Measurements from ENCODE around the gene FKRP.
"Not testable (repeated sequence)": the region's sequence is repeated elsewhere in the genome, so short reads cannot be mapped to it uniquely, and the experiment has no call there.

FKRP gene

GRCh38 chr19:46755853-46756543 is 10.1 kb downstream of the FKRP start:
- in situ Hi-C loops (cut with MboI; ENCODE audit: low sequenced_read_pairs) = no loop called here

DNA sequence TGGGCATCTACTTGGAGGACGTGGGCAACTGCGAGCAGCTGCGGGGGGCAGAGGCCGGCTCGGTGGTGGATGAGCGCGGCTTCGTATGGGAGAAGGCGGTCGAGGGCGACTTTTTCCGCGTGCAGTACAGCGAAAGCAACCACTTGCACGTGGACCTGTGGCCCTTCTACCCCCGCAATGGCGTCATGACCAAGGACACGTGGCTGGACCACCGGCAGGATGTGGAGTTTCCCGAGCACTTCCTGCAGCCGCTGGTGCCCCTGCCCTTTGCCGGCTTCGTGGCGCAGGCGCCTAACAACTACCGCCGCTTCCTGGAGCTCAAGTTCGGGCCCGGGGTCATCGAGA is 10.7 kb downstream of the FKRP start:
- in situ Hi-C loops (cut with MboI; ENCODE audit: low sequenced_read_pairs) = no loop called here

DNA sequence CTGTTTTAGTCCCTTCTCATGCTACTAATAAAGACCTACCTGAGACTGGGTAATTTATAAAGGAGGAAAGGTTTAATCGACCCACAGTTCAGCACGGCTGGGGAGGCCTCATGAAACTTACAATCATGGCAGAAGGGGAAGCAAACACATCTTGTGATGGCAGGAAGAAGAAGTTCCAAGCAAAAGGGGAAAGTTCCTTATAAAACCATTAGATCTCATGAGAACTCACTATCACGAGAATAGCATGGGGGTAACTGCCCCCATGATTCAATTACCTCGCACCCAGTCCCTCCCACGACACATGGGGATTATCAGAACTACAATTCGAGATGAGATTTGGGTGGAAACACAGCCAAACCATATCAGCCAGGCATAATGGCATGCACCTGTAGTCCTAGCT is 13.3 kb downstream of the FKRP start:
- in situ Hi-C loops (cut with MboI; ENCODE audit: low sequenced_read_pairs) = no loop called here

DNA sequence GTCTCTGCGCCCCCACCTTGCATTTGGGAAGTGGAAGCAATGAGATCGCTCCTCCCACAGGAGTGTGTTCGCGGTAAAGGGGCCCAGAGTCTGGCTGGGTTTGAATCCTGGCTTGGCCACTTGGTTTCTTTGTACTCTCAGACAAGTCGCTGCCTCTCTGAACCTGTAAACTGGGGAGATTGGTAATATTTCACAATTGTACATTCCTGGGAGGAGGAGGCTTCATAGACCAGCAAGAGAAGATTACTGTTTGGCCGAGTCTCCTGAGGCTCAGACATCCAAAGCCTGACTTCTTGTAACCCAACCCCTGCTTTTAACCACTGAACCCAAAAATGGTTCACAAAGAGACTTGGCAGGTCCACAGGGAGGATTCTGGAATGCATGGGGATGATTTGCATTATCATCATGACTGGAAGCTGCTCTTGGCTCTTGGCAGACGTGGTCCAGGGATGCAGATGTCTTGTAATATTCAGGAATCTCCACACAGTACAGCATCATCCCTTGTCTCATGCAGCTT is 14.0 kb downstream of the FKRP start:
- in situ Hi-C loops (cut with MboI; ENCODE audit: low sequenced_read_pairs) = no loop called here

GRCh38 chr19:46760363-46760762 is 14.5 kb downstream of the FKRP start:
- in situ Hi-C loops (cut with MboI; ENCODE audit: low sequenced_read_pairs) = no loop called here

GRCh38 chr19:46760897-46761296 is 15.0 kb downstream of the FKRP start:
- in situ Hi-C loops (cut with MboI; ENCODE audit: low sequenced_read_pairs) = not testable (repeated sequence)

DNA sequence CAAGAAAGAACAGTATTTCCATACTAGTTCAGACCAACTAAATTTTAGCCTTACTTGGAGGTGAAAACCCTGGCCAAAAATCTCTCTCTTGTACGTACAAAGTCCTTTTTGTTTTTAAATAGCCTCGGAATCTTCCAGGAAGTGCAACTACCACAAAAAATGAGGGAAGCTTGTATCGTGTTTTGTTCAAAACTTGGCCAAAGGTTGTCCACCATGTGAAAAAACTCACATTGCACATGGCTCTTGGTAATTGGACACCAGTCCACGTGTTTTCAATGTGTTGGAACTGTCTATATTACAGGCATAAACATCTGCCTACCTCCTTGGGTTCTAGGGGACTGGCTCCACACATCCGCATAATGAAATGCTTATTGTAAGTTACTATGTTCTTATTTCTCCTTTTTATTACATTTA is 15.6 kb downstream of the FKRP start:
- in situ Hi-C loops (cut with MboI; ENCODE audit: low sequenced_read_pairs) = no loop called here

DNA sequence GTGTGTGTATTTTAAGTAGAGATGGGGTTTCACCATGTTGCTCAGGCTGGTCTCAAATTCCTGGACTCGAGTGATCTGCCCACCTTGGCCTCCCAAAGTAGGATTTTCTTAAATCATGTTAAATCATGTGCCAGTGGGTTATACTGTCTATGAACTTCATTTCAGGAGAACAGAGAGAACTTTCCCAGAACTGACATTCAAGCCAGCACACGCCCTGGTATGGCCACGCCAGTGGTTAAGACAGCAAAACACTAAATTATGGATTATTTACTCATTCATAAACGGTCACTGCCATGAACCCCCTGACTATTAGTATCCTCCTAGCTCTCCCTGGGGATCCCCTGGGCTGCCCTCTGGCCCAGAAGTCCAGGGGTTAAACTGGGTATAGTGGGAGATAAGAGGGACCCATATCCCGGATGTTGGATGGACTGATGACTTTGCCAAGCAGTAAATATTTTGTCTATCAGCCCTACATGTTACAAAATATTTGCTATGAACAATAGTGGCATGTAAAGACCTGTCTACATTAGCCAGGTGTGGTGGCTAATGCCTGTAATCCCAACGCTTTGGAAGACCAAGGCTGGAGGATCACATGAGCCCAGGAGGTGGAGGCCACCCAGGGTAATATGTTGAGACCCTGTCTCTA is 16.5 kb downstream of the FKRP start:
- in situ Hi-C loops (cut with MboI; ENCODE audit: low sequenced_read_pairs) = no loop called here

DNA sequence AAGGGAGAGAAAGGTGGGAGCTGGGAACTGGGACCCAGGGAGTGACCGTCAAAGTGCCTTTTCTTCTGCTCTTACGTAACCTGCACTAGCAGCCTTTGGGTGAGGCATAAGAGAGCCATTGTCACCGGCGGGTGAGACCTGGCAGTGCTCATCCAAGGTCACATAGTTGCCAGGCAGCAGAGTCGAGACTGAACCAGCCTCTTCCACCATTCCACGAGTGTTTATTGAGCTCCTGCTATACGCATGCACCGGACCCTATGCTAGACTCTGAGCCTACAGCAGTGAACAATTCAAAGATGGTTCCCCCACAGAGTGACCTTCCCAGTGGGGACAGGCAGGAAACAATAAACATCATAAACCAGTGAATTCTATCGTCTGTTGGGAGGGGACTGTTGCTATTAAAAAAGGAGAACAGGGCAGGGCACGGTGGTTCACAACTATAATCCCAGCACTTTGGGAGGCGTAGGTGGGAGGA is 19.0 kb downstream of the FKRP start:
- in situ Hi-C loops (cut with MboI; ENCODE audit: low sequenced_read_pairs) = no loop called here

GRCh38 chr19:46766569-46767317 is 20.9 kb downstream of the FKRP start:
- in situ Hi-C loops (cut with MboI; ENCODE audit: low sequenced_read_pairs) = no loop called here

- in situ Hi-C loops (cut with MboI; ENCODE audit: low sequenced_read_pairs) = not testable (repeated sequence)
Observed at GRCh38 chr19:46768746-46769145, 22.9 kb downstream of the FKRP start.

DNA sequence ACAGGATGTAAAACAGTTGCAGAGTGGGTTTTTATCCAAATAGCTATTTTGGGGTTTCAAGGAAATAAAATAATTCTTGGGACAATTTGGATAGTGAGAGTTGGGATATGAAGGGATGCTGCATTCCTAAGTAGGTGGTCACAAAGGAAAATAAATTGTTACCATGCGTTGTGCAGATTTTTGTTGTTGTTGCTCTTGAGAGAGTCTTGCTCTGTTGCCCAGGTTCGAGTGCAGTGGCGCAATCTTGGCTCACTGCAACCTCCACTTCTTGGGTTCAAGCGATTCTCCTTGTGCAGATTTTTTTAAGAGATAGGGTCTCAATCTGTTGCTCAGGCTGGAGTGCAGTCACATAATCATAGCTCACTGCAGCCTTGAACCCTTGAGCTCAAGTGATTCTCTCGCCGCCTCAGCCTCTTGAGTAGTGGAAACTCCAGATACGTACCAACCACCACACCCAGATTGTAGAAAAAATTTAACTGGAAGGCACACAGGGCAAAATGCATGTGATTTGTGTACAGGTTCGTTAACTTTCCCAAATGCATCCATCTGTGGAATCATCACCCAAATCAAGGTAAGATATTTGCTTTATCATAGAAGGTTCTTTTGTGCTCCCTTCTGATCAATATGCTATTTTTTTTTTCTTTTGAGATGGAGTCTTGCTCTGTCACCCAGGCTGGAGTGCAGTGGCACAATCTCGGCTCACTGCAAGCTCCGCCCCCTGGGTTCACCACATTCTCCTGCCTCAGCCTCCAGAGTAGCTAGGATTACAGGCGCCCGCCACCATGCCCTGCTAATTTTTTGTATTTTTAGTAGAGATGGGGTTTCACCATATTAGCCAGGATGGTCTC is 26.5 kb downstream of the FKRP start:
- in situ Hi-C loops (cut with MboI; ENCODE audit: low sequenced_read_pairs) = no loop called here

DNA sequence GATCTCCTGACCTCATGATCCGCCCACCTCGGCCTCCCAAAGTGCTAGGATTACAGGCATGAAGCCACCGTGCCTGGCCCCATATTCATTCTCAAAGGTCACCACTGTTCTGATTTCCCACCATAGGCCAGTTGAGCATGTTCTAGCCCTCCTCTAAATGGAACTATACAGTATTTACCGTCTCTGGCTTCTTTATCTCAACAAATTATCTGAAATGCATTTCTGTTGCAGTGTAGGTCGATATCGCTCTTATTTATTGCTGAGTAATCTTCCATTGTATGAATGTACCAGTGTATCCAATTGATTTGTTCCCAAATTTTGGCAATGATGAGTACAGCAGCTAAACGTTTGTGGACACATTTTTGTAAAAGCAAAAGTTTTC is 27.2 kb downstream of the FKRP start:
- in situ Hi-C loops (cut with MboI; ENCODE audit: low sequenced_read_pairs) = no loop called here

- in situ Hi-C loops (cut with MboI; ENCODE audit: low sequenced_read_pairs) = no loop called here
Observed at GRCh38 chr19:46775642-46776258, 29.9 kb downstream of the FKRP start.

GRCh38 chr19:46776927-46777911 is 31.4 kb downstream of the FKRP start:
- in situ Hi-C loops (cut with MboI; ENCODE audit: low sequenced_read_pairs) = no loop called here

DNA sequence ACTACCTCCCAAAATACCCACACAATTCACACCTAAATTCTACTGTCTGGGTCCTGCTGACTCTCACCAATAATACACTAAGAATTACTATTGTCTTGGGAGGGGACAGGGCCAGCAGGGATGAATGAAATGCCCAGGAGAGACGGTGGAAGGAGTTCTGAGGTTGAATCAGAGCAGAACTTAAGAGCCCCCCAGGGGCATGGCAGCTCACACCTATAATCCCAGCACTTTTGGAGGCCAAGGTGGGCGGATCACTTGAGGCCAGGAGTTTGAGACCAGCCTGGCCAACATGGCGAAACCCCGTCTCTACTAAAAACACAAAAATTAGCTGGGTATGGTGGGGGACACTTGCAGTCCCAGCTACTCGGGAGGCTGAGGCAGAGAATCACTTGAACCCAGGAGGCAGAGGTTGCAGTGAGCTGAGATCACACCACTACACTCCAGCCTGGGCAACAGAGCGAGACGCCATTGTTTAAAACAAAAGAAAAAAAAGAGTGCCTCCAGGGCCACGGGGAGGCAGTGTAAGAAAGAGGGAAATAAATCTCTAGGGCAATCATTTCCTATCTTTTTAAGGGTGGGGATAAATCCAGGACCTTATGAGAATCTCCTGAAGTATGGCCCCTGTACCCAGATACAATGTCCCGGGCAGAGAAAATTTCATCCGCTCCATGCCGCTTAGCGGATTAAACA is 32.2 kb downstream of the FKRP start:
- in situ Hi-C loops (cut with MboI; ENCODE audit: low sequenced_read_pairs) = not testable (repeated sequence)

DNA sequence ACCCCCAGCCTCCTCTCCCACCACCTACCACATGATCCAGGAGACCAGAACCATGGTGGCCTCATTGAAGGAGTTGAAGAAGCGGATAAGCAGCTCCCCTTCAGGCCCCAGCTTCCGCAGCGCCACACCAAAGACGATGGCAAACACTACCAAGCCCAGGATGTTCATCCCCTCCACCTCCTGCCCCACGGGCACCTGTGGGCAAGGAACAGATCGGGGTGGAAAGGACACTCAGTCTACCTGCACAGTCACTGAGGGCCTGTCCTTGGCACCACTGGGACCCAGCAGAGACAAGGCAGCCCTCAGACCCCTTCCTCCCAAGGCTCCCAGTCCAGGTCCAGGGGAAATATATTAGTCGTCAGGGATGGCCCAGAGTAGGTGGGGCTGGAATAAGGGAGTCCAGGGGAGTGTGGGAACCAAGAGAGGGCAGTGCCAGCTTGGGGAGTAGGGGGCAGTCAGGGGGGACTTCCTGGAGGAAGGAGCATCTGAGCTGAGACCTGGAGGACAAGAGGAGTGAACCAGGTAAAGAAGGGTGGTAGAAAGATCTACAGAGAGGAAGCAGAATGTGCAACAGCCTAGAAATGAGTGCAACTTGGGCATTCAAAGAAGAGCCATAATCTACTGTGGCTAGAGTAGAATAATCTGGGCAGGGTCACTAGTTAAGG is 36.6 kb downstream of the FKRP start:
- in situ Hi-C loops (cut with MboI; ENCODE audit: low sequenced_read_pairs) = no loop called here

- in situ Hi-C loops (cut with MboI; ENCODE audit: low sequenced_read_pairs) = no loop called here
Observed at GRCh38 chr19:46783670-46784069, 37.8 kb downstream of the FKRP start.

Measured in HL-60/S4 (cell line).